ENCODE results near the gene CD63. TPM values are rescaled to one million over a fixed set of nuclear protein-coding genes. Genes with fewer than 3 reads are reported as not detected.

CD63 gene
- polyA plus RNA-seq, 1 donor from 2014 or later = 217 TPM

- peak overlapping the region; percentile 96 for H2AFZ ChIP-seq (ENCODE audit: low read depth, low read length)
- H3K9me2 ChIP-seq (ENCODE audit: insufficient read depth, low read length) = no peaks in the 10 kb centered on the region
- H3K4me2 ChIP-seq (ENCODE audit: low read length) = peak overlapping the region; percentile 65
- H3K9ac ChIP-seq (ENCODE audit: low read length) = peak overlapping the region; percentile 83
- TF ChIP-seq REST (IDR thresholded peaks at IDR 0.05; ENCODE audit: borderline replicate concordance) (no peak), RAD21 (conservative IDR thresholded peaks at IDR 0.05) (no peak), EP300 (conservative IDR thresholded peaks at IDR 0.05; ENCODE audit: poor library complexity, severe bottlenecking) (no peak), EZH2 (IDR thresholded peaks at IDR 0.05; ENCODE audit: borderline replicate concordance, insufficient read depth, low read length, poor library complexity, severe bottlenecking) (no peak), MXI1 (conservative IDR thresholded peaks at IDR 0.05; ENCODE audit: poor library complexity, severe bottlenecking) (no peak), POLR2AphosphoS5 (IDR thresholded peaks at IDR 0.05) (no peak), TAF1 (IDR thresholded peaks at IDR 0.05; ENCODE audit: low read depth) (no peak), SMC3 (conservative IDR thresholded peaks at IDR 0.05; ENCODE audit: poor library complexity) (no peak)
- TF ChIP-seq, protein P1, sequence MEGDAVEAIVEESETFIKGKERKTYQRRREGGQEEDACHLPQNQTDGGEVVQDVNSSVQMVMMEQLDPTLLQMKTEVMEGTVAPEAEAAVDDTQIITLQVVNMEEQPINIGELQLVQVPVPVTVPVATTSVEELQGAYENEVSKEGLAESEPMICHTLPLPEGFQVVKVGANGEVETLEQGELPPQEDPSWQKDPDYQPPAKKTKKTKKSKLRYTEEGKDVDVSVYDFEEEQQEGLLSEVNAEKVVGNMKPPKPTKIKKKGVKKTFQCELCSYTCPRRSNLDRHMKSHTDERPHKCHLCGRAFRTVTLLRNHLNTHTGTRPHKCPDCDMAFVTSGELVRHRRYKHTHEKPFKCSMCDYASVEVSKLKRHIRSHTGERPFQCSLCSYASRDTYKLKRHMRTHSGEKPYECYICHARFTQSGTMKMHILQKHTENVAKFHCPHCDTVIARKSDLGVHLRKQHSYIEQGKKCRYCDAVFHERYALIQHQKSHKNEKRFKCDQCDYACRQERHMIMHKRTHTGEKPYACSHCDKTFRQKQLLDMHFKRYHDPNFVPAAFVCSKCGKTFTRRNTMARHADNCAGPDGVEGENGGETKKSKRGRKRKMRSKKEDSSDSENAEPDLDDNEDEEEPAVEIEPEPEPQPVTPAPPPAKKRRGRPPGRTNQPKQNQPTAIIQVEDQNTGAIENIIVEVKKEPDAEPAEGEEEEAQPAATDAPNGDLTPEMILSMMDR (IDR thresholded peaks at IDR 0.05; ENCODE audit: poor library complexity, severe bottlenecking) = no peak
- H3K9me3 ChIP-seq (ENCODE audit: low read length) = no peaks in the 10 kb centered on the region
- no peaks in the 10 kb centered on the region for H3K36me3 ChIP-seq (ENCODE audit: insufficient read depth, low read length)
- no peaks in the 10 kb centered on the region for H3F3A ChIP-seq (ENCODE audit: insufficient read depth, low read length, poor library complexity, severe bottlenecking)
- H3K79me2 ChIP-seq (replicated peaks; ENCODE audit: insufficient read depth, low read length) = peaks cover 7% of the 10 kb centered on the region
- H3K4me3 ChIP-seq (ENCODE audit: low read length) = peak overlapping the region; percentile 80
- no peaks in the 10 kb centered on the region for H4K20me1 ChIP-seq (ENCODE audit: insufficient read depth)
- no peaks in the 10 kb centered on the region for H3K27me3 ChIP-seq (ENCODE audit: insufficient read depth, low read depth, low read length)
- H3K27ac ChIP-seq (ENCODE audit: low read length) = no peak overlapping the region
Observed at GRCh38 chr12:55716582-55716957, 12.2 kb downstream of the CD63 start.

DNA sequence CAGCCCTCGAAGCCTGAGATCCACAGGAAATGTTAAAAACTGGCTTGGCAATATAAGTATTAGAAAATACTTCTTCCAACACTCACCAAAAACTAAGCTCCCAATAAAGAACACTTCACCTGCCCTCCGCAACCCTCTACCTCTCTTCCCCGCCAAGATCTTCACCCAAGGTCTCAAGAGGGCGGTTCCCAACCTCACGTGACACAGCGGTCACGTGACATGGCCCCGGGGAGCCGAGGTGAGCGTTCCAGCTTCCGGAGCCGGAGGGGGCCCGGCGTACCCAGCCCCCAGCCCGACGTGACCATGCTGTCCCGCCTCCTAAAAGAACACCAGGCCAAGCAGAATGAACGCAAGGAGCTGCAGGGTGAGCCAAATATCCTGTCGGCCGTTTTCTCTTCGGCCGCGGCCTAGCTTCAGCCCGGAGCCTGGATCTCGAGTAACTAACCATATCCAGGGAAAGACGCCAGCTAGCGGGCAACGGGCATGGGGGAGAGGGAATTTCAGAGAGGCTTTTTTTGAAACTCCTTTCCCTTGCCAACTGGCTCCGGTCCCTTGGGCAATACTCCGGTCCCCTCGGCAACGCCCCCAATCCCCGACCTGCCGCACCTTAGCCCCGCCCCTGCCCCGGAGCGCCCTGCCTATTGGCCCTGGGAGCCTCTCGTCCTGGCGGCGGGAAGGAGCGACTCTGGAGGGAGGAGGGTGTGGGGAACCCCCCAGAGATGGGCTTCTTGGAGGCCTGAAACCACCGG, 12.8 kb downstream of the CD63 start, which contains the start of gene BLOC1S1:
Gene BLOC1S1 (plus strand): TSS at position 214 of the 749 bp plus-strand sequence. CDS start 6 bp downstream, at position 220.
- H3K9me3 ChIP-seq (ENCODE audit: low read length) = no peaks in the 10 kb centered on the region
- no peaks in the 10 kb centered on the region for H3F3A ChIP-seq (ENCODE audit: insufficient read depth, low read length, poor library complexity, severe bottlenecking)
- TF ChIP-seq EZH2 (IDR thresholded peaks at IDR 0.05; ENCODE audit: borderline replicate concordance, insufficient read depth, low read length, poor library complexity, severe bottlenecking) (no peak), TAF1 (IDR thresholded peaks at IDR 0.05; ENCODE audit: low read depth) (no peak), REST (IDR thresholded peaks at IDR 0.05; ENCODE audit: borderline replicate concordance) (peak; percentile 78), EP300 (conservative IDR thresholded peaks at IDR 0.05; ENCODE audit: poor library complexity, severe bottlenecking) (peak; percentile 77), MXI1 (conservative IDR thresholded peaks at IDR 0.05; ENCODE audit: poor library complexity, severe bottlenecking) (peak; percentile 89), POLR2AphosphoS5 (IDR thresholded peaks at IDR 0.05) (peak; percentile 89)
- TF ChIP-seq, protein P1 (IDR thresholded peaks at IDR 0.05; ENCODE audit: poor library complexity, severe bottlenecking) = peak; percentile 21
- H3K27ac ChIP-seq (ENCODE audit: low read length) = peak within 1 kb of the TSS; percentile 70
- H3K79me2 ChIP-seq (replicated peaks; ENCODE audit: insufficient read depth, low read length) = peaks cover 7% of the 10 kb centered on the region
- no peaks in the 10 kb centered on the region for H3K36me3 ChIP-seq (ENCODE audit: insufficient read depth, low read length)
- H4K20me1 ChIP-seq (ENCODE audit: insufficient read depth) = no peaks in the 10 kb centered on the region
- peak within 1 kb of the TSS; percentile 80 for H3K4me3 ChIP-seq (ENCODE audit: low read length)
- H3K9ac ChIP-seq (ENCODE audit: low read length) = peak within 1 kb of the TSS; percentile 83
- no peaks in the 10 kb centered on the region for H3K9me2 ChIP-seq (ENCODE audit: insufficient read depth, low read length)
- no peaks in the 10 kb centered on the region for H3K27me3 ChIP-seq (ENCODE audit: insufficient read depth, low read depth, low read length)
- peak within 1 kb of the TSS; percentile 96 for H2AFZ ChIP-seq (ENCODE audit: low read depth, low read length)
- H3K4me2 ChIP-seq (ENCODE audit: low read length) = peak within 1 kb of the TSS; percentile 74
